GM19035 (cell line): ENCODE data around the gene HPS4.

Experiments used
- ATAC-seq: cut with Tn5 transposase; IDR thresholded peaks from one replicate; pipeline ENCODE4 v1.9.1; 2021; ENCODE audit not compliant: unreplicated experiment

HPS4 gene

DNA sequence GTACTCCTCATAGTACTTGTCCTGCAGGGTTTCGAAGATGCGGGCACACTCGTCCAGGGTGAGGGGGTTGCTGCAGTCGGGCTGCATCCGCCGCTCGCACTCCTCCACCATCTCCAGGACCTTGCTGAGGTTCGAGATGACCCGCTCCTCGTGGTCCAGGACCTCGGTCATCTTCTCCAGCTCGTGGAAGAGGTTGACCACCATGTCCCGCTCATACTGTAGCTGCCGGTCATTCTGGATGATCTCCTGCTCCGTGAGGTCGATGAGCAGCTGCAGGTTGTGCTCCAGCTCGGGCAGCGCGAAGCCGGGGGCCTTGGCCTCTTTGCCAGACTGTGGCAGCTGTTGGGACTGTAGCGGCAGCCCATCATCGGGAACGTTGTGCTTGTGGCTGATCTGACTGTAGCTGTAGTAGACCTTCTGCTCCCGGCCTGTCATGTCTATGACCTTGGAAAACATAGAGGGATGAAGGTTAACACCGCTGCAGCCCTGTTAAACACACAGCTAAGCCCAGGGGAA, 15.7 kb upstream of the HPS4 start:
- no peak for ATAC-seq

DNA sequence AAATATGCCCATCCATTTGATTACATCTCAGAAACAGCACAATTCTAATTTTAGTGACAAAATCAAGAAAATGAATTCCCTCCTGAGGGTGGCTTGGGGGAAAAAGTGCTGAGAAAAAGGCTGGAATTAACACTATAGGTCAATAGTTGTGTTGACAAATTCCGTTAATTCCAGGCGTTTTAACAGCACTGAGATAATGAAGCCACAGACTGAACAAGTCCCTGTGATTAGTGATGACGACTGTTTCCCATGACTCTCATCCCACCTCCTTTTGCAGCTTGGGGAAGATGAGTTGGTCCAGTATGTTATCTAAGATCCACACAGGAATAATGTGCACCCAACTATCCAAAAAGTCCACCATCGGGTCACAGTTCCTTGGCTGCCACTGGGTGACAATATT, 12.9 kb upstream of the HPS4 start:
- ATAC-seq, result no peak

DNA sequence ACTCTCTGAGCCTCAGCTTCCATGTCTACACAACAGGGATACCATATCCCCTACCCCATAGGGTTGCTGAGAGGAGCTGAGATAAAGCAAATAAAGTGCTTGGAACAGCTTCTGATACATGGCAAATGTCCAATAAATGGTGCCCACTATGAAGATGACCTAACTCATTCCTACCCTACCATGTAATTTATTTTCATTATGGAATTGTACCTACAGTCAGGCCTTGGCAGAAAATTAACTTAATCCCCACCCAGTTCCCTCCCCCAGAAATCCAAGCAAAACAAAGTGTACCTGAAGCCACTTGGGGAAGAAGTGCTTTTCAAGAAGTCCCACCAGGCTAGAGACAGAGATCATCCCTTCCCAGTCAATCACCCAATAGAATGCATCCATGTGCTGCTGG, 10.9 kb upstream of the HPS4 start:
- ATAC-seq, result no peak

DNA sequence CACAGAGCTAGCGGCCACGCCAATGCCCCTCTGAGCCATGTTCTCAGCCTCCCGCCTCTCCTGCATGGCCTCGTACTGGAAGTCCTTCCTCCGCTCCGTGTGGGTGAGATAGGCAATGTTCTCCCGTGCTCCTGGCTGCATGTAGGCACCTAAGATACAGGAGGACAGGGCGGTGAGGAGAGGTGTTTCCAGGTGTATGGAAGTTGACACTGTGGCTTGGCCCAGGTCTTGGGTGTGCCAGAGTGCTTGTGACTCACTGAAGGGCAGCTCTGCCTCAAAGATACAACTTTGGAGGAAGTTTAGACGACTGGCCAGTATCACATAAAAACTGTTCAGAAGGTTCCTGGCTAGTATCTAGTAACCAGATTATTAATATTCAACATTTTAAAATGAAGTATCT, 8.6 kb upstream of the HPS4 start:
- ATAC-seq, result no peak

DNA sequence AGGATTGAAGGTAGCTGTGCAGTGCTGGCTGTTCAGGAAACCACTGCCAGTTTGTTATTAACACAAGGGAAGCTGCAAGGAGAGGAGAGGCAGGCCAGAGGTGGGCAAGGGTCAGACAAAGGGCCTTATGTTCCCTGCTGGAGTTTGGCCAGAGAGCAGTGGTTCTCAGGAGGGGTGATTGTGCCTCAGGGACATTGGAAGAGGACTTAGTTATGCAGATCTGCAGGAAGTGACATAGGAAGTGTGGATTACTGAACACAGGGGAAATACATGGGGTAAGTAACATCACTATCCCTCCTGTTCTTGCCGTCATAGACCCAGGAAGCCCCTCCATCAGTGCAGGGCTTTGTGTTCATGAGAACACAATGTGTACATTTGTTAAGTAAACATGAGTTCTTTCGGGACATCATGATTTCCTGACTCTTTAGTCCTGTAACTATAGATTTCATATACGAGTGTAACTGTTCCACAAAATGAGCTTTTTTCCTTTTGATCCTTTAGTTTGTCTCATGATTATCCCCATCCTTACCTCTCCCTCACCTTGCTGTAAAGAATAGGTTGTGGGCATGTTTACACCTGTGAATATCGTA, 6.0 kb upstream of the HPS4 start:
- ATAC-seq, result no peak

DNA sequence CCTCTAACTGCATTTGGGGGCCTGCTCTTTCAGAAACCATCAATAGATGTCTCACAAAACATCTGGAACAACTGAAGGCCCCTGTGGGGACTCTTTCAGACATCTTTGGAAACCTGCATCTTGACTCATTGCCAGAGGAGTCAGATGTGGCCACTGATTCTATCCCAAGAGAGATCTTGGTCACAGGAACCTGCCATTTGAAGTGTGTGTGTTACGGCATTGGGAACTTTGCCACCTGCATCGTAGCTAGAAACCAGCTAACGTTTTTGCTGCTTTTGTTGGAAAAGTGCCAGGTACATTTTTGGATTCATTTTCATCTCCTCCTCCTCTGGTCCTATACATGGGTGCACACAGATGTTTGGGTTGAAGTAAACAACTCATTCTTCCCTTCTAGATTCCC, 4.4 kb upstream of the HPS4 start:
- ATAC-seq, result no peak

DNA sequence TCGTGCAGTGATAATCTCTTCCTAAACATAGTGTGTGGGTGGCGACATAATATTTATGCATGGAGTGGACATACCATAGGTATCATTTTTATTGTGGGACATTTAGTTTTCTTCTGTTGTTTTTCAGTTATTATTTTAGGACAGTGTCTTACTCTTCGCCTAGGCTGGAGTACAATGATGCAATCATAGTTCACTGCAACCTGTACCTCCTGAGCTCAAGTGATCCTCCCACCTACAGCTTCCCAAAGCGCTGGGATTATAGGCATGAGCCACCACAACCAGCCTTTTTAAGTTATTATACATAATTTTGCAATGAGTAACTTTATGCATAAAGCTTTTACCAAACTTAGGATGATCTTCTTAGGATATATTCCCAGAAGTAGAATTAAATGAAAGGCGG, 2.8 kb upstream of the HPS4 start:
- no peak for ATAC-seq

DNA sequence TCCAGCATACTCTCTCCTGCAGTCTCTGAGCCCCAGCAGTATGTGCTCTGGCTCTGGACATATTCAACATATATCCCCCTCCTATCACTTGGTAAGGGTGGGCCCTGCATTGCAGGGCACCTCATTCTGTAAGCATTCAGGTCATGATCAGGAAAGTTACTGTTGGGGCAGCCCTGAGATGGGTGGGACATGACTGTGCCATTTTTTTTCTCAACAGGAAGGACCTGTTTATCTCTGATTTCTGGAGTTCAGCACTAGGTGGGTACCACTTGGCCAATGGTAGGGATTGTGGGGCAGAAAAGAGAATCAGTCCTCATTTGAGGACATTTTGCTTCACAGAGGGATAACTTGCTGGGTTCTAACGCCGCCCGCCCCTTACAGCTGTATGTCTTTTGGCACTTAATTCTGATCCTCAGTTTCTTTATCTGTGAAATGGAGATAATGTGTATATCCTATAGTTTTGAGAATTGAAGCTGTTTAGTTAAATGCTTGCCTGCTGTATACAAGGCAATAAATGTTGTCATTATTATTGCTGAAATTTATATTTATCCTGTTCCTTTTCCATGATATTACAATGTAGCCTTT, 2.3 kb upstream of the HPS4 start:
- no peak for ATAC-seq

DNA sequence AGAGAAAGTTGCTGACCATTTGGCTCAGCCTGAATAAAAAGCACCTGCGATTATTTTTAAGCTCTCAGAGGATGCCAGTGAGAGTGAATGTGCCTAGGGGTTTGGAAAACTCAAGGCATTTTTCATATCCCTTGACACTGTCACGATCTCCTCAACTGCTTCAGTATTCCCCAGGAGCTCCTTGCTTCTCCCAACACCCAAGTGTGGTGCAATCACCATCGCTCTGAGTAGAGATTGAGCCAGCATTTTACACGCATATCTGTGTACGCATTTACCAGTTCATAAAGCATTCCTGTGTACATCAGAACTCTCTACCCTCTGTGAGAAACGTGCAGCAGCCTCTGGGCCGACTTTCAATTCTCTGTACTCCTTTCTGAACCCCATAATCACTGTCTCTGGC, 1.4 kb upstream of the HPS4 start:
- no peak for ATAC-seq

DNA sequence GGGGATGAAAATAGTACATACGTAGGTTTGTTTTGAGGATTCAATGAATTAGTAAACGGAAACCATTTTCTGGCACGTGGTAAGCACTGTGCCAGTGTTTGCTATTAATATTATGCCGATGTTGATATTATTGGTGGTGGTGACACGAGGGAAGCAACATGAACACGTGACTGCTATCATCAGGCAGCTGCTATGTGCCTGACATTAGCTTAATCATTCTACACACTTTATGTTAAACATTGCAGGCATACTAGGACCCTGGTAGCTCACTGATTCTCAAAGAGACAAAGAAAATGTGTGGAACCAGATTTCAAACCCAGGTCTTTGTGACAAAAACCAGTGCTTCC, 750 bp upstream of the HPS4 start:
- no peak for ATAC-seq

DNA sequence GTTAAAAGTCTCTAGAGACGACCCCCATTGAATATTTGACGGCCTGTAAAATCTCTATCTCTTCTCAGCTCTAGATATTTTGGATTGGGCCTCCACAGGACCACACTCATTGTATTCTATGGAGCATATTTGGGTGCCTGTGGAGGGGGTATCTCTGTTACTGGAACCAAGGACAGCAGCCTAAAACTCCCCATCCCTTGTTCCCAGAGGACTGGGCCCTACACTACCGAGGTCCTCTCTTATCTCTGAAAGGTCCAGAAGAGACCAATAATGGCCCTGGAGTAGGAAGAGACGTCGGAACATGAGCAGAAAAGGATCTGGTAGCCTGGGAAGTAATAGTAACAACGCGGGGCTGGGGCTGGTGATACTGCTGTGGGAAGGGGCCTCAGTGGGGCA, 542 bp downstream of the HPS4 start:
- no peak for ATAC-seq

DNA sequence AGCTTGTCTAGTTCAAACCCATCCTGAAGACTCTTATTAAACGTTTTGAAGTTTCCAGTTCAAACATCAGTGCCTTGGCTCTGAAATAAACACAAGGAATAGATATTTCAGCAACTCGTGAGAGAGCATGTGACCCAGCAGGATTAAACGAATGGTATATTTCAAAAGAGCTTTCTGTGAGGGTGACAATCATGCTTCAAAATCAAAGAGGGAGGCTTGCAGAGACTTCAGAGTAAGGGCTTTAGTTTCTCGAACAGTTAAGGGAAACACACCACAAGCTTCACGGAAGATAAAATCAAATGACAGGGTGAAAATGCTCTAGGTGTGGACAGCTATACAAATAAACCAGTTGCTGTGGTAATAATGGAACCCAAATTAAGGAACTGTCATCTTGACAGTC, 1.4 kb downstream of the HPS4 start:
- ATAC-seq, result no peak

DNA sequence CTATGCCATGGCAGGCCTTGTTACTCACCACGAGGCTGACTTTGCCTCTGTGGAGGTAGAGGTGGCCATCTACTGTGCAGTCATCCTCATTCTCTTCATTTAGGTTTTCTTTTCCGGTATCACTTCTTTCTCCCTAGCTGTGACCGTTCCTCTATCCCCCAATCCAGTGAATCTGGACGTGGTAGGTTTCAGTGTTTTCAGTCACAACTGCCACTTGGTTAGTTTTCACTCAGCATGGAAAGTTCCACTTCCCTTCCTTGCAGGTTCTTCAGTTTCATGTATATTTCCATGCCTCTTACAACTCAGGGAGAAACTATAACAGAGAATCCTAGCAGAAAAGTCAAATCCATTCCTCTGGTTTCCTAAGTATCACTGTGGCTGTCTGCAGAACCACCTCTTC, 1.9 kb downstream of the HPS4 start:
- no peak for ATAC-seq

DNA sequence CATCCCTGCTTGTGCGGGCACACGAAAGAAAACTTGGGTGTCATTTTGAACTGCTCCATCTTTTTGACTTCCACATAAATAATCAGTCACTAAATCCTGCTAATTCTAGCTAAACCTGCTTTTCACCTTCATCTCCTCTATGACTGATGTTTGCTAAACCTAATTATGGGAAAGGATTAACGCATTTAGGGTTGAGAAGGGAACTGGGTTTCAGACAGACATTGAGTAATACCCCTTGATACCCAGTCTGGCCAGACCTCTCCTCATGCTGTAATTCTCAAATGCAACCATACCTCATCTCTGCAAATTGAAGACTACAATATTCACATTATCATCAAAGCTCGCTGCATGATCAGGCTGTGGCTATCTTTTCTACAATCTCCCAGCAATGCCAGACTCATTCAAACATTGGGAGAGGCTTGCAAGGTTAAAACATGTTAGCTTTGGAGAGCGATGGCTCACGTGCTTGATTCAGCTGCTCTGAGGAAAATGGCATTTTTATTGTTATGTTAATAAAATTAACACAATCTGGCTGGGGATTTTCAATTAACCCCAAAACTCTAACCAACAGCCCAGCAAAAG, 2.4 kb downstream of the HPS4 start:
- ATAC-seq, result no peak

DNA sequence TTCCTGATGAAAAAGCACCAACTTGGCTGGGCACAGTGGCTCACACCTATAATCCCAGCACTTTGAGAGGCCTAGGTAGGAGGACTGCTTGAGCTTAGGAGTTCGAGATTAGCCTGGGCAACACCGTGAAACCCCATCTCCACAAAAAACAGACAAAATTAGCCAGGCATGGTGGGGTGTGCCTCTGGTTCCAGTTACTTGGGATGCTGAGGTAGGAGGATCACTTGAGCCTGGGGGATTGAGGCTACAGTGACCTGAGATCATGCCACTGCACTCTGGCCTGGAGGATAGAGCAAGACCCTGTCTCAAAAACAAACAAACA, 3.0 kb downstream of the HPS4 start:
- ATAC-seq, result no peak

DNA sequence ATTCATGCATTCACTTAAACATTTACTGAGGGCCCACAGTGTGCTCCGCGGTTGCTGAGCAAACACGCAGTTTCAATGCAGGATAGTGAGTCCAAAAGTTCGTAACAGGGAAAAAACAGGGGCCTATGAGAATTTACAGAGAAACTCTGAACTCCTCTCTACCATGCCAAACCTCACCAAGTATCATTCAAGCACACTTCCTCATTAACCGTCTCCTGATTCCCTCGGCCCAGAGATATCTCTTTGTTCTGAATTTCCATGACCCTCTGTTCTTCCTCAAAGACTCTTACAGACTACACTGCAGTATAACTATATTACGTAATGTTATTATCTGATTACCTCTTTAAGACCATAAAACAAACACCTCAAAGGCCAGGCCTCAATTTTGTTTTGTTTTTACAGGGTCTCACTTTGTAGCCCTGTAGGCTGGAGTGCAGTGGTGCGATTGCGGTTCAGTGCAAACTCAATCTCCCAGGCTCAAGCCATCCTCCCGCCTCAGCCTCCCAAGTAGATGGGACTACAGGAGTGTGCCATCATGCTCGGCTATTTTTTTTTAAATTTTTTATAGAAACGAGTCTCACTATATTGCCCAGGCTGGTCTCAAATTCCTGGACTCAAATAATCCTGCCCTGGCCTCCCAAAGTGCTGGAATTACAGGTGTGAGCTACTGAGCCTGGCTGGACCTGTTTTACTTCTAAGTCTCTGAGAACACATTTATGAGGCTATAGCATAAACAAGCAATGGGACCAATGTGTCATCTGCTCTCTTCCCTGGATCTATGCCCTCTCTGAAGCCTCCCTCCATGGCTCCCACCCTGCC, 3.6 kb downstream of the HPS4 start:
- no peak for ATAC-seq

DNA sequence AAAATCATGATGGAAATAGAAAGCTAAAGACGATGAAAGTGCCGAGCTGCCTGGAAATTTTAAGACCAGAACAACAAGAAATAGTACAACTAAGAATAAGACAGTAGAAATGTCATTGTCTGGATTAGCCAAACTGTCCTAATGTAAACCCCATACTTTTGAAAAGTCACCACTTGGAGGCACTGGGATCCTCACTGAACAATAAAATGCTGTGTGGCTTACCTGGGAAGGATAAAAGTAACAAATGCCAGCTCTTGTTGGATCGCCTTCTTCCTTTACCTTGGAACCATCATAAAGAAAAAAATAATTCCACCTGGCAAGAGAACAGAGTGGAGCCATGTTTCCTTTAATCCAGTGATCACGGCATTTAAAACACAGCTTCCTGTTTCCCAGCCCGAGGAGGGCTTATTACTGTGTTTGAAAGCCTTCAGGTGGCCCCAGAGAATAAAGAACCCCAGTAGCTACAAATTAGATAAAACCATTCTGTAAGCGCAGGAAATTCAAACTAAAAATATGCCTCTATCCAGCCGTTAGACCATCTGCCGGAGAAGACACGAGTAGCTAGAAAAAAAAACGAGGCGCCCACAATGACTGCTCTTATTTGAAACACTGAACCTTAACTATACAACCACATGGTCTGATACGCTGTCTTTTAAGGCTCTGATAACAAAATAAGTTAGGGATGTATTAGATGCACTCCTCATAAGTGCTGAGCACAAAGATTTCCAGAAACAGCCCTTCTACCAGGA, 4.4 kb downstream of the HPS4 start:
- ATAC-seq, result no peak

DNA sequence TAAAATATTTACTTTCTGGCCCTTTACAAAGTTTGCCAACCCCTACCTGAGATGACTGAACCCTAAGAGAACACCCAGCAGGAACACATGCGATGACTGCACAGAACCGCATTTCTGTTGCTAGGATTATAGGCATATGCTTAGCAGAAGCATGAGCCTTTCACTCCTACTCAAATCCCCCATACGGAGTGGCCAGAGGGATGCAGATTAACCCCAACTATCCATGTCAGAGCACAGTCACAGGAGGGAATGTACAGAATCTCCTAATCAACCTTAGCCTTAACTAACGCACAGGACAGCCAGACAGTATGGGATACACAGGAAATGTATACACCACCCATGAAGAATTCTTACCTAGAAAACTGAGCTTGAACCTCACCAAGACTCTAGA, 6.2 kb downstream of the HPS4 start:
- ATAC-seq, result no peak

DNA sequence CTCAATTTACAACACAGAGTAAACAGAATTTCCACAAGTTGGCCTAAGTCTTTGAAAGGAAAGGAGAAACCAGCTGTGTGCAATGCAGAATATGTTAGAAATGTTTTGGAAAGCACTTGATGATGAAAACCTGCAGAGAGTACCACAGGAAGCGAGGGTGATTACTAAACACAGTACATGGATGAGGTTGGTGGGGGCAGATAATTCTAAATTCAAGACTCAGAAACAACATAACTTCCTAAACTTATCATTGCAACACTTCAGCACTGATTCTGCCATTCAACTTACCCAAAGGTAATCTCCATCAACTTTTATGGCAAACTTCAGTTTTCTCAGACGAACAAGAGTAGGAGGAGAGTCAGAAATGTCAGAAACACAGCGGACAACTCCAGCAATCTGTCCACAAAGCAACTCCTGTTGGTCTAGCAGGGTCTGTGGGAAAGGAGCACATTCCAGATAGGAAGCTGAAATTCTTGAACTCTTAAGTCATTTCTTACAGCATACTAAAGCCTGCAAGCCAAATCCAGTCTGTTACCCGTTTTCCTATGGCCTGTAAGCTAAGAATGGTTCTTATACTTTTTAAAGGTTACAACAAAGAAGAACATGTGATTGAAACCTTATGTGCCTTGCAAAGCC, 6.8 kb downstream of the HPS4 start:
- no peak for ATAC-seq

DNA sequence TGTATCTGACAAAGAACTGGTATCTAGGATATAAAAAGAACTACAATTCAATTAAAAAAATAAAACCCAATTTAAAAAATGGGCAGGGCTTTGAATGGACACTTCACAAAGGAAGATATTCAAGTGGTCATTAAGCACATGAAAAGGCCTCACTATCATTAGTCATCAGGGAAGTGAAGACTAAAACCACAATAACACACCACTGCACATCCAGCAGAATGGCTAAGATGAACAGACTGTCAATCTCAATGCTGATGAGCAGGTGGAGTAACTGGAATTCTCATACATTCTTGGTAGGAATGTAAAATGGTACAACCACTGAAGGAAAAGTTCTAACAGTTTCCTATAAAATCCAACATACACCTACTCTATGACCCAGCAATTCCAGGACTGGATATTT, 8.9 kb downstream of the HPS4 start:
- ATAC-seq, result no peak

DNA sequence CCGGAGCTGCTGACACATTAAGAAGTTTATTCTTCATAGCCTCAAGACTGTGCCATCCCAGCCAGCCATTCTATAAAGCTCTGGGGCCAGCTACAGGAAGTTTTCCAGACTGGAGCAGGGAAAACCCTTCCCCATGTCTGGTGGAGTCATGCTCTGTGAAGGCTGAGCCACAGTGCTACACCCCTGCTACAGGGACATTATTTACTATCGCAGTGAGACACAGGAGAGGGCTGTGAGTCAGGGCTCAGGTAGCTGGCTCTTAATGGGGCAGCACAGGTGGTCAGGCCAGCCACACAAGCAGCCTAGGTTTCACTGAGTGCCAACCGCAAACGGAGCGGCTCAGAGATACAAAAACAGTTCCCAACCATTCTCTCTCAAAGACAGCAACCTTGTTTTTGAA, 12.1 kb downstream of the HPS4 start:
- ATAC-seq, result no peak
